Measurements from ENCODE around the gene CFAP70.
A peak's percentile ranks its signal among the peaks of the same experiment; 100 is the strongest.
"Not testable (repeated sequence)": the region's sequence is repeated elsewhere in the genome, so short reads cannot be mapped to it uniquely, and the experiment has no call there.

CFAP70 gene

DNA sequence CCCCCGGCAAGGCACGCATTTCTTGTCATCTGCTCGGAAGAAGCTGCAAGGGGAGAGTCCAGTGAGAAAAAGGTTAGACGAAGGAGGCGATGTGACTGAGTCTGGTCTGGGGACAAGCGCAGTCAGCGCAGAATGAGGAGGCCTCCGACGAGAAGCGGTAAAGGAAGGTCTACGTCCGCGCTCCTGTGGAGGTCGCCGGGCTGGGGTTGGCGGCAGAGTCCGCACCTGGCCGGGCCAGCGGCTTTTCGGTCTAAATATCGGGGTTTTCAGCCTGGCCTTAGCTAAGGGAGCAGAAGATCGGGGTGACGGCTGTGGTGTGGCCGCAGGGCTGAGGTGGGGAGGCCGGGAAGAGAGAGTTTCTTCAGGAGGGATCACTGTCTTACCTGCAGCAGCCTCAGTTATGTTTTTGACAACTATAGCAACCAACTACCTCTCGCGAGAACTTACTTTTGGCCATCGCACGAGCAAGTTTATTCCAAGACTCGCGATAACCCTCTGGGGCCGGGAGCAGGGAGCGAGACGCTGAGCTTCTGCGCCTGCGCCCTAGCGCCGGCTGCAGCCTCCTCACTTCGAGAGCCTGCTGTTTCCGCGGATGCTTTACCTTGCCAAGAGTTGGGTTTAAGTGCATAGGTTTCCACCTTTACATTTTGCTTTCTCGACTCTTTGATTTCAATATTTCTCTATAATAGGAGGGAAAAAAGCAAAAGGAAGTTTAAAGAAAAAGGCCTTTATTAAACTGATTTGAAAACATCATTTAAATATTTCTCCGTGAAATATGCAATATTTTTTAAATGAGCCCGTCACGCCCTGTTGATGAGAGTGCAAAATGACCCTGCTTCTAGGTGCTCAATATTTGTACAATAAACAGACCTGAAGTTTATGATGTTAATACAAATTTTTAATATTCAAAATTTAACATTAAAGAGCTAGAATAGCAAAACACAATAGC, at the start of gene CFAP70:
Gene CFAP70 (minus strand): TSS at position 534 of the 949 bp plus-strand sequence. CDS start 4,068 bp downstream, outside the sequence.
- DNase-seq, result peak; percentile 96

DNA sequence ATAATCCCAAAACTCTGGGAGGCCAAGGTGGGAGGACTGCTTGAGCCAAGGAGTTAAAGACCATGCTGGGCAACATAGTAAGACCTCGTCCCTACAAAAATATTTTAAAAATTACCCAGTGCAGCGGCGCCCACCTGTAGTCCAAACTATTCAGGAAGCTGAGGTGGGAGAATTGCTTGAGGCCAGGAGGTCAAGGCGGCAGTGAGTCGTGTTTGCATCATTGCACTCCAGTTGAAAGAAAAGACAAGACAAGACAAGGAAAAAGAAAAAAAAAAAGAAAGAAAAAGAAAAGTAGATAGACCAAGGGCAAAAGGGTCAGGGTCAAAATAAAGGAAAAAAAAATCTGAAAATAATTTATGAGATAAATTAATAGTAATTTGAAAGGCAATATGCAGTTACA, 49.4 kb upstream of the CFAP70 start:
- no peak for DNase-seq

DNA sequence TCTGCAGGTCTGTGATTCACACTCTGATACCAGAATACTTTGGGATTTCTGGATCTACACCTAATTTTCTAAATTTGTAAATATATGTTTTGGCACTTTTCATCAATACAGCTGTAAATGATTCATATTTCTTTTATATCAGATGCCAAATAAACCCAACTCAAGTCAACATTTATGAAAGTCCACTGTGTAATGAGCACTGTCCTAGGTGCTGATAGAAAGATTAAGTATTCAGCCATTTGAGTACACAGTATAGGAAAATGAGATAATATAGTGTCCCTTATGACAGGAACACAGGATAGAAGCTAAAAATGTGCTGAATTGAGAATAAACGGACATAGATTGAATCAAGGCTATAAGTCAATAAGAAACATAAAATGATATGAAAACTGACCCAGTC, 48.8 kb upstream of the CFAP70 start:
- no peak for DNase-seq

DNA sequence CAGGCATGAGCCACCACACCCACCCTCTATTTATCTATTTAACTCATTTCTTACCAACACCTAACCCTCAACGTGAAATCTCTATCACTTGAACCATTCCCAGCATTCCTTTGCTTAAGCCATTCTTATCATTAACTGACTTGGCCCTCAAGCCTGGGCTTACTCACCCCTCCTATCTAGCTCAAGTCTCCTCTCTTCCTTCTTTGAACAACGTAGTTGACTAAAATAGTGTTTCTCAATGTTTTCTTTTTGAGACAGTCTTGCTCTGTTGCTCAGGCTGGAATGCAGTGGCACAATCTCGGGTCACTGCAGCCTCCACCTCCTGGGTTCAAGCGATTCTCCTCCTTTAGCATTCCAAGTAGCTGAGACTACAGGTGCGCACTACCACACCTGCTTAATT, 48.2 kb upstream of the CFAP70 start:
- no peak for DNase-seq

DNA sequence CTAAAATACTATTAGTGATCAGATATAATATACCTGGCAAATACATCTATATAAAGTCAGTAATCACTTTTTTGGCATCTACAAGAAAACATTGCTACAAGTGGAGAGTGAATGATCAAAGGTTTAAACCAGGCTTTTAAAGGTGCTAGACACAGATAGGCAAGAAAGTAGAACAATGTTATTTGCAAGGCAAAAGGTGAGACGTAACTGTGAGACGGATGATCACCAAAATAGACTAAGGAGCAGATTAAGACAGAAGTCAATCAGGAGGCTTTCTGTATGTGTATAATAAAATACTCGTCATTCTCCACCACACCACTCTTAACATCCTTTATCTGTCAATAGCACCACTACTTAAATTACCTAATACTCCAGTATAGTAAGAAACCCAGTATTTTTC, 46.9 kb upstream of the CFAP70 start:
- DNase-seq, result no peak

DNA sequence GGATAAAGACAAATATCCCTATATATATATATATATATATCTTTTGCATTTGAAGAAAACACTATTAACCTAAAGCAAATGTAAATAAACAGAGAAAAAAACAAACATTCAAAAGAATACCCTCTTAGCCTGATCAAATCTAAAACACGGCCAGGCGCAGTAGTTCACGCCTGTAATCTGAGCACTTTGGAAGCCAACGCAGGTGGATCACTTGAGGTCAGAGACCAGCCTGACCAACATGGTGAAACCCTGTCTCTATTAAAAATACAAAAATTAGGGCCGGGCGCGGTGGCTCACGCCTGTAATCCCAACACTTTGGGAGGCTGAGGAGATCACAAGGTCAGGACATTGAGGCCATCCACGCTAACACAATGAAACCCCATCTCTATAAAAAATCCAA, 46.0 kb upstream of the CFAP70 start:
- no peak for DNase-seq

DNA sequence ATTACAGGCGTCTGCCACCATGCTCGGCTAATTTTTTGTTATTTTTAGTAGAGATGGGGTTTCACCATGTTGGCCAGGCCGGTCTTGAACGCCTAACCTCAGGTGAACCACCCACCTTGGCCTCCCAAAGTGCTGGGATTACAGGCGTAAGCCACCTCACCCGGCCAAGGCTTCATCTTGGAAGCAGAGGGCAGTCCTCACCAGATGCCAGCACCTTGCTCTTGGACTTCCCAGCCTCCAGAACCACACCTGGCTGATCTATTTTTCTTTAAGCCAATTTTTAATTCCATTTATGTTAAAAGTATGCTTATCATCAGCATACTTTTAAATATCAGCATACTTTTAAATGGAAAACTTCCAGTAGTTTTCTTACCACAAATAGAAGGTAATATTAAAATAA, 43.0 kb upstream of the CFAP70 start:
- DNase-seq, result no peak

DNA sequence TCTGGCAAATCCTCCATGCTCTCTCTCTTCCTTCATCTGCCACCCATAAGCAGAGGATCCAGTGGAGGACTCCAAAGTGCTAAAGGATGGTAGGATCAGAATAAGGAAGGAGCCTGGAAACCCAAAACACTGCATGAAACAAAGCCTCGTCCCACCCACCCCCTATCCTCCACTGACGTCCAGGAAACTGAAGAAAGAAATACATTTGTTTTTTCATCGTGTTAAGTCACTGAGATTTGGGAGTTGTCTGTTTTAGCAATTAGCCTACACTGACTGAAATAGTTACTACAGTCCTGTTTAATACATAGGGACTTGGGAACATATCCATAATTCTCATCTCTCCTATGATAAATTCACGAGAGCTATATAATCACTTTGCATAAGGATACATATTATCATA, 40.4 kb upstream of the CFAP70 start:
- DNase-seq, result no peak

DNA sequence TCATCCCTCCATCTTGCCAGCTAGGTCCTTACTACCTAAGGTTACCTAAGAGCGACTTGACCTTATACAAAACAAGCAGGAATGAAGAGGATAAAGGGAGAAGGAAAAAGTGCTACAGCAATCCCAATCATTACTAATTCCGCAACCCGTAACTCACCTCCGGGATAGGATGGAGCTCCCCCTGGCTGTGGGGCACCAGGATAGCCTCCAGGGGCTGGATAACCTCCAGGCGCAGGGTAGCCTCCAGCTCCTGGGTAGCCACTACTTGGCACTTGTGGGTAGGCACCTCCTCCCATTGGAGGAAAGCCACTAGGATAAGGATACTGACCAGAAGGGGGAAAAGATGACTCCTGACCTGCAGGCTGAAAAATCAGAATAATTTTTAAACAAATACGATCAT, 39.4 kb upstream of the CFAP70 start:
- peak; percentile 3 for DNase-seq

DNA sequence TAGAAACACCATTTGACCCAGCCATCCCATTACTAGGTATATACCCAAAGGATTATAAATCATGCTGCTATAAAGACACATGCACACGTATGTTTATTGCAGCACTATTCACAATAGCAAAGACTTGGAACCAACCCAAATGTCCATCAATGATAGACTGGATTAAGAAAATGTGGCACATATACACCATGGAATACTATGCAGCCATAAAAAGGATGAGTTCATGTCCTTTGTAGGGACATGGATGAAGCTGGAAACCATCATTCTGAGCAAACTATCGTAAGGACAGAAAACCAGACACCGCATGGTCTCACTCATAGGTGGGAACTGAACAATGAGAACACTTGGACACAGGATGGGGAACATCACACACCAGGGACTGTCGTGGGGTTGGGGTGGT, 35.7 kb upstream of the CFAP70 start:
- DNase-seq, result not testable (repeated sequence)

DNA sequence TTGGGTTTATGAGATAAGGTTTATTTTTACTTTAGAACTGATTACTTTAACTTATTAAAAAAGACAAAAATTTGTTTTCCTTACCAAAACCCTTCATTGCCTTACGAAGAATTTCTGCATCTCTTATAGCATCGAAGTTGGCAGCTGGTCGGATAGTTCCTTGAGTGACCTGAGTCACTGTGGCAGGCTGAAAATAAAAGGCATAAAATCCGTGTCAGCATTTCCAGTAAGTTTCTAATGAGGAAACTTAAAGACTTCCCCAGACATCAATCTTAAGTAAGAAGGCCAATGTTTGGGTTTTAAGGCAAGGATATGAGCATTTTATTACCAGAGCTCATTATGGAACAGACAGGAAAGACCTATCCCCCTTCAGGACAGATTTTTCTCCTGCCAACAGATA, 29.6 kb upstream of the CFAP70 start:
- DNase-seq, result no peak

DNA sequence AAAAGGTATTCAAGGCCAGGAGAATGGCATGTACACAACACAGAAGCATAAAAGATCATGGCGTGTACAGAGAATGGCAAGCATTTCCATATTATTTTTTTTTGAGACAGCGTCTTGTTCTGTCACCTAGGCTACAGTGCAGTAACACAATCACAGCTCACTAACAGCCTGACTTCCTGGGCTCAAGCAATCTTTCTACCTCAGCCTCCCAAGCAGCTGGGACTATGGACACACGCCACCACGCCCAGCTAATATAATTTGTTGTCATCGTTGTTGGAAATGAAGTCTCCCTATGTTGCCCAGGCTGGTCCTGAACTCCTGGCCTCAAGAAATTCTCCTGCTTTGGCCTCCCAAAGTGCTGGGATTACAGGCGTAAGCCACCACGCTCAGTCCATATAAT, 27.9 kb upstream of the CFAP70 start:
- DNase-seq, result no peak

DNA sequence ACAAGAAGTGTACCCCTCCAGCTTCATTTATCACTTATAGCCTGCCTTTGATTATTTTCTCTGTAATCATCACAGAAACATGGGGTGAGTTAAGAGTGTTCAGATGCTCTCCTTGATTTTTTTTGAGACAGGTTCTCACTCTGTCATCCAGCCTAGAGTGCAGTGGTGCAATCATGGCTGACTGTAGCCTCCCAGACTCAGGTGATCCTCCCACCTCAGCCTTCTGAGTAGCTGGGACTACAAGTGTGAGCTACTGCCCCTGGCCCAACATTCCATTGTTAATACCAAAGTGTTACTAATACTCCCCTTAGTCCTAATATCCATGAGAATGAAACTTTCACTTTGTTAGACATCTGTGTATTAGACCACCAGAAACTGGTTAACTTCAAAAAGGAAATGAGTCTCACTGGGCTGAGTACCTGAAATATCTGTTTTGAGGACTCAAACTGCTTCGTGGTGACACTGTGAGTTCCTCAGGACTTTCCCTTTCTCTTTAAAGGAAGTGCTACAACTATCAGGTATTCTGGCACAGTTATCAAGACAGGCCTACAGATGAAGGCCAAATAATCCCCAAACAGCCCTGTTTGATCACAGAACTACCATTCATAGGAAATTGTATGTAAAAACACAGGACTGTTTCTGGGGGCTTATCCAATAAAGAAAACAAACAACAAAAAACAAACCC, 20.5 kb upstream of the CFAP70 start:
- no peak for DNase-seq

DNA sequence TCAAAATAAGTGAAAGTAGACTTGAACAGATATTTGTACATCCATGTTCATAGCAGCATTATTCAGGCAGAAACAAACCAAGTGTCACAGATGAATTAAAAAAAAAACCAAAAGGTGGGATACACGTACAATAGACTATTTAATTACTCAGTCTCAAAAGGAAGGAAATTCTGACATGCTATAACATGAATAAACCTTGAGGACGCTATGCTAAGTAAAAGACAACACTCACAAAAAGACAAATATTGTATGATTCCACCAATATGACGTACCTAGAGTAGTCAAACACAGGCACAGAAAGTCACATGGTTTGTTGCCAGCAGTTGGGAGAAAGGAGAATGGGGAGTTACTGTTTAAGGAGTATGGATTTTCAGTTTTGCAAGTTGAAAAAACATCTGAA, 18.0 kb upstream of the CFAP70 start:
- DNase-seq, result no peak

DNA sequence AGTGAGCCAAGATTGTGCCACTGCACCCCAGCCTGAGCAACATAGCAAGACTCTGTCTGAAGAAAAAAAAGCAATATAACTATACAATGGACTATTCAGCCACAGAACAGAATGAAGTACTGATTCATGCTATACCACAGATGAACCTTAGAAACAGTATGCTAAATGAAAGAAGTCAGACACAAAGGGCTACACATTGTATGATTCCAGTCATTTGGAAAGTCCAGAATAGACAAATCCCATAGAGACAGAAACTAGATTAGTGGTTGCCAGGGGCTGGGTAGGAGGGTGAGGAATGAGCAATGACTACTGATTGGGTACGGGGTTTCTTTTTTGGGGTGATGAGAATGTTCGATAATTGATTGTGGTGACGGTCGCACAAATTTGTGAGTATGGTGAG, 9.6 kb upstream of the CFAP70 start:
- no peak for DNase-seq

DNA sequence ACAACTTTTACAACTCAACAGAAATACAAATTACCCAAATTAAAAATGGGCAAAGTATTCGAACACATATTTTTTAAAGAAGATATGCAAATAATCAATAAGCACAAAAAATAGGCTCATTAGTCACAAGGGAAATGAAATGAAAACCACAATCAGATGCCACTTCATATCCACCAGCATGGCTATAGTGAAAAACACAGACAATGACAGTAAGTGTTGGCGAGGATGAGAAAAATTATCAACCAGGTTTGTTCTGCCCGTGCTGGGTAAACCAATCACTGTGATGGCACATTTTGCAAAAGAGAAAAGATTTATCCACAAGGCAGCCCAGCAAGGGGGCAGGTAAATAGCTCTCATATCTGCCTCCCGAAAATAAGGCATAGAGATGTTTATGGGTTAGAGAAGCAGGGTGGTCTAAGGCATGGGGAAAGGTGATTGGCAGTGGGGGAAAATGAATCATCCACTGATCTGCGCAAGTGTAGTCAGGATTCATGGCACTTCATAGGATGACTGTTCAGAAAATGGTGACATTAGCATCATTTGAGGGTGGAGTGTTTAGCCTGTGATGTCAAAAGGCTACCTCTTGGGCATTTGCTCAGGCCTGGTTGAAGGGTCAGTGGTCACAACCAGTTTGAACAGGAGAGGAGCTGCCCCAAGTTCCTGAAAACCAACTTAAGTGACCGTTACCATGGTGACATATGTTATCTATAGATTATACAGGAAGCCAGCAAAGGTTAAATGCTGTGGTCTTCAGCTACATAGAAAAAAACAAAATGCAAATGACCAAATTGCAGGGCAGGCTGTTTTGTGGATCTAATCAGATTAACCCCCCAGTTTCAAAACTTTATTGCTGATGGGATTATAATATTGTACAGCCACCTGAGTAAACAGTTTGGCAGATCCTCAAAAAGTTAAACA, 8.0 kb upstream of the CFAP70 start:
- no peak for DNase-seq

DNA sequence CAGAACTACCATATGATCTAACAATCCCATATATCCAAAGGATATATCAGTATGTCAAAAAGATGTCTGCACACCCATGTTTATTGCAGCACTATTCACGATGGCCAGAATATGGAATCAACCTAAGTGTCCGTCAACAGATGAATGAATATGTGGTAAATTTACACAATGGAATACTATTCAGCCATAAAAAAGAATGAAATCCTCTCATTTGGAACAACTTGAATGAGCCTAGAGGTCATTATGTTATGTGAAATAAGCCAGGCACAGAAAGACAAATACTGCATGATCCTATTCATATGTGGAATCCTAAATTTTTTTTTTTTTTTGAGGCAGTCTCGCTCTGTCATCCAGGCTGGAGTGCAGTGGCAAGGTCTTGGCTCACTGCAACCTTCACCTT, 6.3 kb upstream of the CFAP70 start:
- DNase-seq, result no peak

DNA sequence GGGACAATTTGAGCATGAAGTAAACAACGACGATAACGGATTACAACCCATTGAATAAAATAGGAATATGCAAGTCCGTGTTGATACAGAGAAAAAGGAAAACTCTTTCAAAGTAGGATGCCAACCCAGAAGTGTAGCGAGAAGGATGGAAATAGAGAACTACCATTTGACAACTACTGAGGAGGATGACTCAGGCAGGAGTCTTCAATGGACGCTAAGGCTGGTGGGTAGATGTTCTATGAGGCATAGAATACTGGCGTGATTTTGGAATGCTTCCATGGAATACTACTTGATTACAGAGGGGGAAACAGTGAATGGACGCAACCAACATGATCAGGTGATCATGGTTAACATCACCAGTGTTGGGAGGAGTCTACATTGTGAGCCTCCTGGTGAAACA, 828 bp upstream of the CFAP70 start:
- peak; percentile 29 for DNase-seq

DNA sequence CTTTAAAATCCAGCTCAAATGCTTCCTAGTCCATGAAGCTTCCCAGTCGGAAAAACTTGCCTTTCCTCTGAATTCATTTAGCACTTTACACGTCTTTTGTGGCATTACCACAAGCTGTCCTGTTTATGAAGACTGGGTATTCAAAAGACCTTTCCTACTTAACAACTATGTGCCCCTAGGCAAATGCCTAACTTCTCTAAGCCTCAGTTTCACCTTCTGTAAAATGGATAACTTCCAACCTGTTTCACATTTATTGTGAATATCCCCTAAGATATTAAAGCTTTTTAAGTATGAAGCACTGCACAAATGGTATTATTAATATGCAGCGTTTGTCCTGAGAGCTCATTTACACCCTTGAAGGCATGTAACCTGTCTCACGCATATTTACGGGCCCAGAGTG, 843 bp downstream of the CFAP70 start:
- no peak for DNase-seq

DNA sequence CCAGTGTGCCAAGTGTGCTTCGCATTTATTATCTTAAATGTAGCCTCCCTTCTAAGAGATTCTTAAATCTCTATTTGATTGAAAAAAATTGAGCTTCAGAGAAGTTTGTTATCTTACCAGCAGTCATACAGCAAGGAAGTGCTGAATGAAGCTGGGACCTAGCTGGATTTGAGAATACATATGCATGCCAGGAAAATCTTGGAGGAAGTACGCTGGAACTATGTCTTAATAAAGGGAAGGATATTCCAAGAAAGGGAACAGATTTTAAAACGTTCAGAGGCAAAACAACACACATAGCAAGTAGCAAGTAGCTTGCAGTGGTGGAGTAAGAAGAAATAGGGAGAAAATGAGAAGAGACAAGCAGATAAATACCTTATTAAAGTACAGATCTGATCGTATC, 1.5 kb downstream of the CFAP70 start:
- no peak for DNase-seq

DNA sequence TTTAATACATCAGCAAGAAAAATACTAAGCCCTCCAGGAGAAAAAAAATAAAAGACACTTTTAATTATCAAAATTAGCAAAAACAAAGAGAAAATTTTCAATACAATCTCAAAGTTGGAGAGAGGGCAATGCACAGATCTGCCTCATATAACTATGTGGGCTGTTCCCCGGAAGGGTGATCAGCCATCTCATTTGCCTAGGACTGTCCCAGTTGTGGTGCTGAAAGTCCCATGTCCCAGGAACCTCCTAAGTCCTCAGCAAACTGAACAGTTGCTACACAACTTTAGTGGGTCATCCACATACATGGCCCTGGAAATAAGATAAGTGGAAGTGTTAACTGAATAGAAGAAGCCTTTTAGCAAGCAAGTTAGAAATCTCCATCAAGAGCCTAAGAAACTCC, 14.4 kb downstream of the CFAP70 start:
- DNase-seq, result no peak

DNA sequence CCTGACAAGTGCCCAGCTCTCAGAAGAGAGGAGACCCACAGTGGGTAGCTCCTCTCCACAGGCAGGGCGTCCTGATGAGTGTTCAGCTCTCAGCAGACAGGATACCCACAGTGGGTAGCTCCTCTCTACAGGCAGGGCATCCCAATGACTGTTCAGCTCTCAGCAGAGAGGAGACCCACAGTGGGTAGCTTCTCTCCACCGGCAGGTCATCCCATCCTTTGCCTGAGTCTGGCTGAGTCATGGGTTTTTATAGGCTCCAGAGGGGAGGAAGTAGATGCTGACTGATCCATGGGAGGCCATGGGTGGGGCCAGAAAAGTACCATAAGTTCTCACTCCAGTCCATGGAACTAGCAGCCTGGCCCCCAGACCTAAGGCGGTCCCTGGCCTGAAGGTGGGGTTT, 18.5 kb downstream of the CFAP70 start:
- DNase-seq, result no peak

DNA sequence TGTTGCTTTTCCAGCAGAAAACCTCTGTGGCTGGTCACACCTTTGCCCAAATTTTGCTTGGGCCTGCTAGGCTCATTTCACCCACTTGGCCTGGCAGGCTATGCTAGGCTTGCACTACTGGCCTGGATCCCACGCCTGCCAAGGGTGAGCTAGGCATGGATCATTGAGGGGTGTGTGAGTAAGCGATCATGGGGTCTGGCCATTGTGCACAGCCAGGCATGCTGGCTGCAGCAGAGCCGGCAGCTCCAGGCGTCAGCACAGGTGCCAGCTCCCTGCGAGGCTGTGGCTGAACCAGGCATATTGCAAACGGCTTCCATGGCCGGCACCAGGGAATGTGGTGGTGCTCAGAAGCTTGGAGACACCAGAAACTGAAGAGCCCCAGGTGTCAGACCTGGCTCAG, 19.2 kb downstream of the CFAP70 start:
- no peak for DNase-seq
